HG02588 (cell line): Measurements from ENCODE around the gene TTC39C.
"Not testable (repeated sequence)": the region's sequence is repeated elsewhere in the genome, so short reads cannot be mapped to it uniquely, and the experiment has no call there.

Experiments
- ATAC-seq: cut with Tn5 transposase; IDR thresholded peaks from one replicate; pipeline ENCODE4 v1.9.1; 2021; ENCODE audit warnings: mild to moderate bottlenecking, moderate library complexity; ENCODE audit not compliant: unreplicated experiment

The TTC39C gene

DNA sequence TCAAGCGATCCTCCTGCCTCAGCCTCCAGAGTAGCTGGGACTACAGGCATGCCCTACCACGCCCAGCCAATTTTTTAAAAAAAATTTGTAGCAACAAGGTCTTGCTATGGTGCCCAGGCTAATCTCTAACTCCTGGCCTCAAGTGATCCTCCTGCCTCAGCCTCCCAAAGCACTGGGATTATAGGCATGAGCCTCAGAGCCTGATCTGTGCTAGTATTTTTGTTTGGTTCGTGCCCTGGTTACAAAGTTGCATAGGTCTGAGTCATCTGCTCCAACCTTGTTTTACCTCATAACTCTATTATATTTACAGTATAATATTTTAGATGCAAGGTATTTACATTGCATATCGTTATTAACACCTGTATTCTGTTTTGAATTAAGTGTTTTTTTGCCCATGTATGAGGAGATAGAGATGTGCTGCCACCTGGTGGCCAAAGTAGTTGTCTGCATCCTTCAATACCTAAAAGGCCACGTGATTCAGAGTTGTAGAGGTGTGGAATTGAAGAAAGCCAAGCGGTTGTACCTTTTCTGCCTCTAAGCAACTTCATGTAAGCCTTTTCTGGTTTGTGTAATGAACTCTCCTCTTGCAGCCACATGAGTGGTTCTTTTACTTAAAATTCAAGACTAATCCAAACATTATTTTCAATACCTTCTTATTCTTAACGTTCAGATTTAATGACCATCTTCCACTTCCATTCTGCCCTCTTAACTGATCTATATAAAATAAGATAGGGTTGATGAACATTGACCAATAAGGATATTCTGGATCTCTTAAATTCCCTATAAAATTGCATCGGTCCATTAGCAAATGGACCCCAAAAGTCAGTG lies 104.4 kb downstream of the TTC39C start:
- ATAC-seq: peak; percentile 54

DNA sequence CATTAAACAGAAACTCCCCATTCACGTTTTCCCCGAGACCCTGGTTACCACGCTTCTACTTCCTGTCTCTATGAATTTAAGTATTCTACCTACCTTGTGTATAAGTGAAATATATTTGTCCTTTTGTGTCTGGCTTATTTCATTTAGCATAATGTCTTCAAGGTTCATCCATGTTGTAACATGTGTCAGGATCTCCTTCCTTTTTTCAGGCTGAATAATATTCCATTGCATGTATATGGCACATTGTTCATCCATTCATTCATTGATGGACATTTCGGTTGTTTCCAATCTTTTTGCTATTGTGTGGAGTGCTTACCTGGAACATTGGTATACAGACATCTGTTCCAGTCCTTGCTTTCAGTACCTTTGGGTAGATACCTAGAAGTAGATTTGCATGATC lies 106.1 kb downstream of the TTC39C start:
- no peak for ATAC-seq

DNA sequence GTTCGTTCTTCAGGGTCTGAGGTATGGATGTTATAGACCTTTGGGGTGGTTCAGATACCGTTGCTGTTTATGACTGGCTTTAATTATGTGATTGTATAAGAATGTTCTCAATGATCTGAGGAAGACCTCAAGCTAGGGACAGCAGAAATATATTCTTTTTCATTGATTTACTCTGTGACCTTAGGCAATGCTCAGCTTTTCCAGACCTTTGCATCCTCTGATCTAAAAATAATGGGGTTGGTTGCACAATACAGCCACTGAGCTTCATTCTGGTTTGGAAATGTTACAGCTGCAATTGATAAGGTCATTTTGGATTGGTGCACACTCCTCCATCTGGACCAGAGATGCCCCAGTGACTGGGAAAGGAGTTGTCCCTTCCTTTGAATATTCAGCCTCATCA lies 107.1 kb downstream of the TTC39C start:
- no peak for ATAC-seq

DNA sequence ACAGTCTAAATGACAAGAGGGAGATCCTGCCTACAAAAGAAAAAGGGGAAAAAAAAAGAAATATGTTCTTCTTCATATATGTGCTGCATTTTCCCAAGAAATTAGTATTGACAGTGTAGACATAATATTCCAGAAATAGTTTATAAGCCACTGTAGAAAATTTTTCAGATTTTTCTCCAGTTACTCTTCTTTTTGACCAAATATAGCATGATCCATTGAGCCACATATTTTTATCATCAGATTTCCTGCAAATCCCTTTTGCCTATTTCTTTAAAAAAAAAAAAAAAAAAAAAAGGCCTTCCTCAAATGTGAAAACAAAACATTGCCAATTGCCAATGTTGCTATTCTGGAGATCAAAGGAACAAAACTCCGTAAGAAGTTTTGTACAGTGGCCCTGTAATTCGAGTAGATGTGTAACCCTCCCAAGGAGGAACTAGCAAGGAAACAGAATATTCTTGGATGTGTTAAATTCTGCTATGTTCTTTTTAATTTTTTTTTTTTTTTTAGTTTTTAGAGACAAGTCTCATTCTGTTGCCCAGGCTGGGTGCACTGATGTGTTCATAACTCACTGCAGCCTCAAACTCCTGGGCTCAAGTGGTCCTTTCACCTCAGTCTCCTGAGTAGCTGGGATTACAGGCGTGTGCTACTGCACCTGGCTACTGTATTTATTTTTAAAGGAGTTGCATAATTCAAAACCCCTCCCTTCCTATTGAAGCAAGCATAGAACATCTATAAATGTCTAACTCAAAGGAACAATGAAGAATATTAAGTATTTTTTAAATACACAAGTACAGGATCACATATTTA lies 111.8 kb downstream of the TTC39C start:
- ATAC-seq: no peak

DNA sequence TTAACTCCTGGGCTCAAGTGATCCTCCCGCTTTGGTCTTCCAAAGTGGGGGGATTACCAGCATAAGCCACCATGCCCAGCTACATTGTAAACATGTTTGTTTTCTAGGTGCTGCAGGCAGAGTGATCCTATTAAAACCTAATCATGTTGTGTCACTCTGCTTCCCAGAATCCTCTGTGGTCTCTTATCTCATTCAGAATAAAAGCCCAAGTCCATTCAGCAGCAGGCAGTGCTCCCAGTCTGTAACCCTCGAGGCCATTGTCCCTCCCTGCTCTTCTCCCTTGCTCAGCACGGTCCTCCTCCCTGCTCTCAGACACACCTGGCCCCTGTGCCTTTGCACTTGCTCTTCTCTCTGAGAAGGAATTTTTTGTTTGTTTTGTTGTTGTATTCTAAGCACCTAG lies 113.2 kb downstream of the TTC39C start:
- ATAC-seq: no peak

DNA sequence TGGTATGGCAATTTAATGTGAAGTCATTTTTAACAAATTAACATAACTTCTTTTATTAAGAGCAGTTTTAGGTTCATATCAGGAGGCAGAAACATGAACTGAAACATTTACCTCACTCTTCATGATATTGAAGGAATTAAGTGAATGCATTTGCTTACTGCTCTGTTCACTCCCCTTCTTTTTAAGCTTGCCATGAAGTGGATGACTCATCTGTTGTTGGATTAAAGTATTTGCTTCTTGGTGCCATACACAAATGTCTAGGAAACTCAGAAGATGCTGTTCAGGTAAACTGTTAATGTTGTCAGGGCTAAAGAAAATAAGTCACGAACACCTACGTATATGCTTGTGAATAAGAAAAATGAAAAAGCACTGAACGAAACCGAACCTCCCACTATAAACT lies 114.1 kb downstream of the TTC39C start:
- ATAC-seq: no peak

DNA sequence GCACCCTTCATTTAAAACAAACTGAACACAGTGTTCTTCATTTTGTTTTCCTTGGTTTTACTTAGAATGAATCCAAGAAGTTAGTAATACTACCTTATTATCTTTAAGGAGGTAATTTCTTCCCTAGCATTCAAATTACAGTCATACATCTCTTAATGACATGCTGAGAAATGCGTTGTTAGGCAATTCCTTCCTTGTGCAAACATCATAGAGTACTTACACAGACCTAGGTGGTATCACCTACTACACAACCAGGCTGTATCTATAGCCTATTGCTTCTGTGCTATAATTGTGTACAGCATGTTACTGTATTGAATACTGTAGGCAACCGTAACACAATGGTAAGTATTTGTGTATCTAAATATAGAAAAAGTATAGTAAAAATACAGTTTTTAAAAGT lies 115.9 kb downstream of the TTC39C start:
- ATAC-seq: no peak

DNA sequence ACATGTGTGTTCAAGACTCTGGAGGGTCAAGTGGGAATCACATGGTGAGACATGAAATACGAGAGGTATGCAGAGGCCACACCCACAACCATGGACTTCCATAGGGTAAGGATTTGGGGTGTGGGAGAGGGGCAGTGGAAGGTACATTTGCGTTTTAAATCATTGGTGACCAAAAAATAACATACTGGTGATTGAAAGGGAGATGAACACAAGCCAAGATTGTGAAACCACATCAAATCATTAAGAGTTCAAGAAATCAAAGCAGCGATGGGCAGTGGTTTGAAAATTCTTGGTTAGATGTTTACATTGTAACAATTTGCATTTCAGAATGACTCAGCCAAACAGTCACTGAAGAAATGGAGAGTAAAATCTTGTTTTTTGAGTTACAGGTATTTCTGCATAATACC lies 122.4 kb downstream of the TTC39C start:
- no peak for ATAC-seq

DNA sequence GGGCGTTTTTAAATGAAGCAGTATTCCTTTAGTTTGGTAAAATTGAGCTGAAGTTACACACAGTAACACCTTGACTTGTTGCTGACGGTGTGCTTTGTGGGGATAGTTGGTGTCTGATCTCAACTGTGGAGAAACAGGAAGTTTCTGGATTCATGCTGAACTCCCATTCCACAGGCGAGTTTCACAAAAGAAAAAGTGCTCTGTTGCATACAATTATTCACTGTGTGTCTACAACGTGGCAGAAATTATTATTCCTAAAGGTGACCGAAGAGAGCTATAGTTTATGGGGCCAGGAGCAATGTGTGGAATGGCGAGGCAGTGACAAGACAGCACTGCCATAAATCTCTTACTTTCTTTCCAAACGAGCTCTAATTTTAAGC lies 123.8 kb downstream of the TTC39C start:
- no peak for ATAC-seq

DNA sequence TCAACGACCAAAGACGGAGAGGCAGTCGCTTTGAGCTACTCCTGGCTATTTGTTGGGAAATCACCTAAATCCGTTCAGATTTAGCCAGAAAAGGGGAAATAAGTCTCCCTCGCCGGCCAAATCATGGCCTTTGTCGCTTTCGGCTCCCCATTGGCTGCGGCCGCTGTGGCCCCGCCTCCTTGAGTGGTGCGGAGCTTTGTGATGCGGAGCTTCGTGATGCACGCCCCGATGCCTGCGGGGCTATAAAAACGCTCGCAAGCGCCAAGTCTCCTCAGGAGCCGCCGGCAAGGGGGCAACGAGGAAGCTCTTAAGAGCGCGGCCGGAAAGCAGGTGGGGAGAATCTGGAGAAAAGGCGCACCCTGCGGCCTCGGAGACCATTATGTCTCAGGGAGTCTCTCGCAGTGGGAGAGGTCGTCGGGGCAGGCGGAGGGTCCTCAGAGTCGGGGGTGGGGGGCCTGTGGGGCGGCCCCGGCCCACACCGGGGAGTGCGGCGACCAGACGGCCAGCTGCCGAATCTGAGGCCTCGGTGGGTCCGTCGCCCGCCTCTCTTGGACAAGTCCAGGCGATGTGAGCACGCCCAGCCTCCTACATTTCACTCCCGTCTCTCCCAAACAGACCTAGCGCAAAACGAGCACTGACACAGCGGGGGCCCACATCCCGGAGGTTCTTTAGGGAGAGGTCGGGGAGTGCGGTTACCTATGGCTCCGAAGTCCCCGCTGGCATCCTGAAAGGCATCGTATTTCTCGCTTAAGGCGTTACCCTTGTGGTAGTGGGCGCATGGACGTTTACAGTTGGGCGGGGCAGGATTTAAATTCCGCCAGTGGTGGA lies 124.4 kb downstream of the TTC39C start, which contains the start of gene CABYR:
Gene CABYR (plus strand): TSS at position 274 of the 828 bp plus-strand sequence. CDS start 4,053 bp downstream, outside the sequence.
- peak; percentile 97 for ATAC-seq

DNA sequence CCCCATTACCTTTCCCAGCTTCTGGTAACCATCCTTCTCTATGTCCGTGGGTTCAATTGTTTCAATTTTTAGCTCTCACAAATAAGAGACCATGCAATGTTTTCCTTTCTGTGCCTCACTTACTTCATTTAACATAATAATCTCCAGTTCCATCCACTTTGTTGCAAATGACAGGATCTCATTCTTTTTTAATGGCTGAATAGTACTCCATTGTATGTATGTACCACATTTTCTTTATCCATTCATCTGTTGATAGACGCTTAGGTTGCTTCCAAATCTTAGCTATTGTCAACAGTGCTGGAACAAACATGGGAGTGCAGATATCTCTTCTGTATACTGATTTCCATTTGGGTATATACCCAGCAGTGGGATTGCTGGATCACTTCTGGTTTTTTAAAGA lies 126.1 kb downstream of the TTC39C start:
- ATAC-seq: no peak

DNA sequence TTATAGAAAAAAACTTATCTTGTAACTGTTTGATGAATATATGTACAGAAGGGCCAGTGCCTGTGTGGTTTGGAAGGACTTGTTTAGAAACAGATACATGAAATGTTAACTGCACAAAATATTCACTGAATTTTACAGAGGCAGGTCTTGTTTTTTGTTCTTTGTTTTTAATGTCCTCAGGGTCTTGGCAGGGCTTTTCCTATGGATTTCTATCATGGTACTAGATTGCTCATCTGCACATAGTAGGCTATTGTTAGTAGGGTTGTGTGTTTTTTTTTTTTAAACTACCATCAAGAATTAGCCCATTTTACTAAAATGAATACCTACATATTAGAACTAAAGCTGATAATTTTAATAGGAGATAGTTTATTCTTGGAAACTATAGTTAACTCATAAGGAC lies 127.8 kb downstream of the TTC39C start:
- ATAC-seq: no peak

DNA sequence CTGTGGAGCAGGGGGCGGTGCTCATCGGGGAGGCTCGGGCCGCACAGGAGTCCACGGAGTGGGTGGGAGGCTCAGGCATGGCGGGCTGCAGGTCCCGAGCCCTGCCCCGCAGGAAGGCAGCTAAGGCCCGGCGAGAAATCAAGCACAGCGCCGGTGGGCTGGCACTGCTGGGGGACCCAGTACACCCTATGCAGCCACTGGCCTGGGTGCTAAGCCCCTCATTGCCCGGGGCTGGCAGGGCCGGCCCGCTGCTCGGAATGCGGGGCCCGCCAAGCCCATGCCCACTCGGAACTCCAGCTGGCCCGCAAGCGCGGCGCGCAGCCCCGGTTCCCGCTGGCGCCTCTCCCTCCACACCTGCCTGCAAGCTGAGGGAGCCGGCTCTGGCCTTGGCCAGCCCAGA lies 135.0 kb downstream of the TTC39C start:
- ATAC-seq: not testable (repeated sequence)

DNA sequence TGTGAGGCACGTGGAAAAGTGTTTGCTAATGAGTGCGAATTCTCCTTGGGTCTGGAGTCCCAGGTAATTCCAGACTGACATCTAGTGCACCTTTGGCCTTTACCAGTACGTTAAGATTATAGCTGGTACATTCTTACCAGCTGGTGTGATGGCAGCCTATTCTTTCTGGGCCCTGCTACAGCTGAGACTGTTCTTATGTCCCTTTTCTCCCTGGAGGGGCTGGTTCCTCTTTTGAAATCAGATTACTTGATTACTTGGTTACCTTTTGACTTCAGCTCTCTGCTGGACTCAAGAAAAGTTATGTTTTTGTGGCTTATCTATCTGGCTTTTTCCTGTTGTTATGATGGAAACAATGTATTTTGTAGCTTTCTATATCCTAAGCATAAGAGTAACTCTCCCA lies 138.8 kb downstream of the TTC39C start:
- ATAC-seq: no peak

DNA sequence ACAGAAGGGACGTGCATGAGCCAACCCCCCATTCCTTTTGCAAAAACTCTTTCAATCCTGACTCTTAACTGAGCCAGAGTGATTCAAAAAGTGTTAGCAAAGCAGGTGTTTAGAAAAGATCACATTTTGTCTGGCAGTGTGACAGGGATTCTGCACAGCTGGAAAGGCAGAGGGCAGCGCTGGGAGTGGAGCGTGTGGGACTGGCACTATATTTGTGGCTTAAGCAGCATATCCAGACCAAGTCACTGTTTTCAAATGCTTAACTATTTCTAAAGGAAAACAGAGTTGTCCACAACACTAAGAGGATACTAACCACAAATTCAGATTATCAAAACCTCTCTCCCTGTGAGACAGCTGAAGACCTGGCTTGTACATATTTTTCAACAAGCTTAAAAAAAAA lies 143.3 kb downstream of the TTC39C start:
- no peak for ATAC-seq

DNA sequence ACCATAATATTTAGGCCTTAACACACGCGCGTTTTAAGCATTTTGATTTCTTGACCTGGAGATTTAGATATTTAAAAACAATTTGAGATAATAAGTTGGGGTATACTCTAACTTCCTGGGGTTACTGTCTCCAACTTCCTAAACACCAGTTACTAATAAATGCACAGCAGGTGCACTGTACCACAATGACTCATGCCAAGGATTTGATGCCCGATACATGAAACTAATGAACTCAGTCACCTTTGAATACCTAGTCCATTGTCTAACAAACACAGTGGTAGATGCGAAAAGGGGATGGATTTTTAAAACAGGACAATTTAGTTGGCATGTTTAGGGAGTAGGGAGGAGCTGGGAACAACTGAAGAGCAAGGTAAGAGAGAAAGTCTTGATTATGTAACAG lies 145.5 kb downstream of the TTC39C start:
- no peak for ATAC-seq

DNA sequence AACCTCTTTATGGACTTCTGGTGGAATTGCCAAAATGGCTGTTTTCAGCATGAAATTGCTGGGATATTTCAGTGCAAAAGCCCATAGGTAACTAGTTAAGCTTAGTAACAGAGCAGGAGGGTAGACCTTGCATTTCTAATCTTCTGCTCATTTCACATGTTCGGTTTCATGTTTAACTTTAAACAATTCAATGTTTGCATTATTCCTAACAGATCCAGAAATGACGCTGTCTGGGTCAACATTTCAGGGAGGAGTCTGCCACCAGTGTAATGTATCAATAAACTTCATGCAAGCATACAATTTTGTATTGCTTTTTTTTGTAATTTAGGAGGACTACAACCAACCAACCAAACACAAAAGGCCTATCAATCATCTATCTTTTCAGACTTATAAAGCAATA lies 146.8 kb downstream of the TTC39C start:
- ATAC-seq: no peak

DNA sequence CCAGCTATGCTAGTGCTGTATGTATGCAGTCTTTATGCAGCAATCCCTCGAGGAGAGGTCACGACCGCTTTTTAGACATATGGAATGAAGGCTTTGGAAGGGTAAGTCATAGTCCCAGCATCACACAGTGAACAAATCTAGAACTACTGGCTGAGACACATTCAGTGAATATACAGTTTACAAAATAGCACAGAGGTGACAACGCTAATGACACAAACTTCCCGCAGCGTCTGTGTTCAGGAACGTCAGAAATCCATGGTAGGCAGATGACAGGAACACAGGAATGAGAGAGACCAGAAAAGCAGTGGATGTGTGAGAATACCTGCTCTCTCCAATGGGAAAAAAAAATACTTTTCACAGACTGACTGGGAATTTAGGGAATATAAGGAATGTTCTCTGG lies 153.9 kb downstream of the TTC39C start:
- no peak for ATAC-seq

DNA sequence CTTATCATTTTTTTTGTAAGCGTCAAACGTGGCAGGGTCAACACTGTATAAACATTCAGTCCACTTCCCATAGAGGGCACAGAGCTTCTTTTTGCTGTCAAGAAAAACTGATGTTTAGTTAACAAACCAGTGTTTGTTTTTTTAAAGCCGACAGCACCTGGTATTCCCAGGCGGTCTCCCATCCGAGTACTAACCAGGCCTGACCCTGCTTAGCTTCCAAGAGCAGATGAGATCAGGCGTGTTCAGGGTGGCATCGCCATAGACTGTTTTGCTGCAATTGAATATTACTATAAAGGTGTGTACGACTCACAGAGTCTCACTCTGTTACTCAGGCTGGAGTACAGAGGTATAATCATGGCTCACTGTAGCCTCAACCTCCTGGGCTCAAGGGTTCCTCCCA lies 155.8 kb downstream of the TTC39C start:
- no peak for ATAC-seq

DNA sequence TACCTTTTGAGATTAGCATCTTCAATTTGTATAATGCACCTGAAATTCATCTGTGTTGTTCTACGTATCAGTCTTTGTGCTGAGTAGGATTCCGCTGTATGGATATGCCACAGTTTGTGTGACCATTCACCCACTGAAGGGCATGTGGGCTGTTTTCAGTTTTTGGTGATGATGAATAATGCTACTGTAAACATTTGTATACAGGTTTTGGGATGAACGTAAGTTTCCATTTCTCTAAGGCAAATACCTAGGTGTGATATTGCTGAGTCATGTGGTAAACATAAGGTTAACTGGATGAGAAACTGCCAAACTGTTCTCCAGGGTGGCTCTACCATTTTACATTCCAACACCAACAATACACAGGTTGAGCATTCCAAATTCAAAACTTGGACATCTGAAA lies 159.4 kb downstream of the TTC39C start:
- ATAC-seq: no peak

DNA sequence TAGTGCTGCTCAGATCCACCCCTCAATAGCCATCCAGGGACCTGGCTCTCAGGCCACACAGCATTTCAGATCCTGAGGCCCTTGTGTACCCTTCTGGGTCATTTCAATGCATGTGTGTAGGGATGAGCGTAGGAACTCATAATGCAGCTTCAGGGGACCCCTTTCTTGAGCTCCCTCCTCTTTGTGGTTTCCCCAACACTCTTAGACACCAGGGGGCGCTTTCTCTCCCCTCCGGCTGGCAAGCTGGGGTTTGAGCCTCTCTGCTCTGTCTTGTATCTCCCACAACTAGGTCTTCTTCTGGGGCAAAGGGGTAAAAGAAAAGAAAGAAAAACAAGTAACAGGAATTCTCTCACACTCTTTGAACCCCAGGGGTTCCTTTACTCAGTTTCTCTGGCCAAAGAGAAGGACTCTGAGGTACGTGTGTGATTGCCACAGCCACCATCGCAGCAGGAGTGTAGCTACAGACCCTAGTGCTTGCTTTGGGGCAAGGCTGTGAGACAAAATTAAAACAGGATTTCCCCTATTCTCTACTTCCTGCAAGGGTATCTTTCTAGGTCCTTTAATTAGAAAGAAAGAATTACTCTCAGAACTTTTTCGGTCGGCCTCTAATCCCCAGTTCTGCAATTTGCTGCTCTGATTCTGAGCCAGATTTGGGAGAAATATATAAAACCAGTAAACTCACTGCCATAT lies 162.3 kb downstream of the TTC39C start:
- peak; percentile 91 for ATAC-seq
